Activated CD4-positive, alpha-beta T cell treated with anti-CD3 and anti-CD28 coated beads, Interleukin-2, amount 50 U/mL, for 24 hours (primary cell): Measurements from ENCODE around the gene MLX.
A peak's percentile ranks its signal among the peaks of the same experiment; 100 is the strongest.

Source experiments
- DNase-seq, 2 donors: peaks; one replicate each; pipeline ENCODE4 v3.0.0-alpha.2; 2020; ENCODE audit warnings: low read depth in 1 of 2, low spot score in 1 of 2

MLX gene

DNA sequence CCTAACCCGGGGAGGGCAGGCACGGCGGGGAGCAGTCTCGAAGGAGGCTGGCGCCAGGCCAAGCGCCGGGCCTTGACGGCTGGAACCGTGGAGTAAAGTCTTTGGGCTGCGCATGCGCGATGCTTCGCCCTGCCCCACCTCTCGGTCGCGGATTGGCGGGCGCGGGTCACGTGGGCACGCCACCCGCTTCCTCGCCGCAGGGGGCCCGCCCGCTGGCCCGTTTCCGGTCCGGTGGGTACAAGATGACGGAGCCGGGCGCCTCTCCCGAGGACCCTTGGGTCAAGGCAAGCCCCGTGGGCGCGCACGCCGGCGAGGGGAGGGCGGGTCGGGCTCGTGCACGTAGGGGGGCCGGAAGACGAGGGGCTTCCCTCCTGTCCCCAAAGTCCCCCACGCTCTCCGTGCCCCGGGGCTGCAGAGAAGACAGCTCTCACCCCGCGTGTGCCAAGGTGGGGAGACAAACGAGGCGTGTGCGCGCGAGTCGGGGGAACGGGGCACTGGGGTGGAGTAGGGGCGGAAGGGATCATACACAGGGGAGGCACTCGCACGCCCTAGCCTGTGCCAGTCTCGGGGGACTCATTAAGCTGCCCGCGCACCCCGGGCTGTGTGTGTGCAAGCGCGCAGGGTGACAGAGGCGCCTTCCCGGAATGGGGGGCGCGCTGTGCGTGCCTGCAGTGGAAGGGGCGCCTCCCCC is at the start of gene MLX:
TSS of gene MLX (plus strand) at position 218 of the 691 bp plus-strand sequence. CDS start at position 243, 25 bp downstream.
- DNase-seq, result peak; percentile 78 to 86

- DNase-seq, result peak; percentile 72 to 76
These were observed 49.4 kb upstream of the MLX start for GRCh38 chr17:42517516-42517915.

DNA sequence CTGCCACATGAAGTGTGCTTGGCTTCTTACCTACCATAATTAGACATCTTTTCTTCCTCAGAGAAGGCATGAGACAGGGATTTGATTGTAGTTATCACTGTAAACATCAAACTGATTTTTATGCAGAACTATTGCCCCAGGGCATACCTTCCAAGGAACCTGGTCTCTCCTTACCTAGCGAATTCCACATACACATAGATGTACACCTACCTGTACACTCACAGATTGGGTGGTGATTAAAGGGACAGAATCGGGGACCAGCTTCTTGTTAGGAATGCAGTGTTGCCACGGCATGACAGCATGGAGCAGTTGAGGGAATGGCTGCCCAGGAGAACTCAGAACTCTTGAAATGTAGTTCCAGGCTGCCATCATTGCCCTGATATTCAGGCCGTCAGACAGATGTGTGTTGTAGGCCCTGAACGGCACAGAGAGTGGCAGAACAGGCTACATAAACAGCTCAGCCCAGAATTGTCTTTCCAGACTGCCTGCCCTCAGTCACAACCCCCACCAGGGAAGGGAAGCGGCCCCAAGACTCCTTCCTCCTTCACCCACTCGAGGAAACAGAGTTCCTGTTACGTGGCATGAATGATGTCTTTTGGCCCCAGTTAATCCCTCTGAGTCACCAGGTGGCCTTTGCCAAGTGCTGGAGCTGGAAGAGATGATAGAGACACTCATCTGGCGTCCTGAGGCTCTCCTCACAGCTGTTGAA is 48.7 kb upstream of the MLX start:
- DNase-seq, result no peak

- DNase-seq, result no peak
These were observed 48.0 kb upstream of the MLX start for GRCh38 chr17:42518755-42519545.

GRCh38 chr17:42519546-42520491 is 47.1 kb upstream of the MLX start:
- no peak for DNase-seq

GRCh38 chr17:42520540-42520951 is 46.4 kb upstream of the MLX start:
- DNase-seq, result no peak

GRCh38 chr17:42521036-42521435 is 45.9 kb upstream of the MLX start:
- DNase-seq, result no peak

GRCh38 chr17:42521666-42522262 is 45.1 kb upstream of the MLX start:
- DNase-seq, result no peak

DNA sequence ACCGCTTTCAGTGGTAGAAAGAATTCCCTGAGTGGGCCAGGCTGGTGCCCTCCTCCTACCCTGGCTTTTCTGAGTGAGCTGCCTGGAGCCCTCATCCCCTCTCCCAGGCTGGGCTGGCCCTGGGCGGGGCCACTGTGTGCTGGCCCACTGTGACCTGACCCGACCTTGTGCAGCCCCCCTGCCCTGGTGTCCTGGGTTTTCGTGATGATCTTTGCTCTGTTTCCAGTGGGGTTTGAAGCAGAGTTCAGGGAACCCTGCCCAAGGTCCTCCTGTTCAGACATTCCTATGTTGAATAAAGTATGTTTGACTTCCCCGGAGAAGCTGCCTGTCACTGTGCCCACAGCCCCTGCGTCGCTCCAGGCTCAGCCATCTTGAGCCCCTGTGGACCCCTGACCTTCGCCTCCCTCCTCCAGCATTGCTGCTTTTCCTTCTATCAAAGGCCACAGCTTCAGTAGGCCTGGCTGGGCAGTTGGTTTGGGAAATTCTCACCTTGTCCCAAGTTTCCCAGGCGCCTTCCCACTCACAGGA is 44.6 kb upstream of the MLX start:
- DNase-seq, result no peak

DNA sequence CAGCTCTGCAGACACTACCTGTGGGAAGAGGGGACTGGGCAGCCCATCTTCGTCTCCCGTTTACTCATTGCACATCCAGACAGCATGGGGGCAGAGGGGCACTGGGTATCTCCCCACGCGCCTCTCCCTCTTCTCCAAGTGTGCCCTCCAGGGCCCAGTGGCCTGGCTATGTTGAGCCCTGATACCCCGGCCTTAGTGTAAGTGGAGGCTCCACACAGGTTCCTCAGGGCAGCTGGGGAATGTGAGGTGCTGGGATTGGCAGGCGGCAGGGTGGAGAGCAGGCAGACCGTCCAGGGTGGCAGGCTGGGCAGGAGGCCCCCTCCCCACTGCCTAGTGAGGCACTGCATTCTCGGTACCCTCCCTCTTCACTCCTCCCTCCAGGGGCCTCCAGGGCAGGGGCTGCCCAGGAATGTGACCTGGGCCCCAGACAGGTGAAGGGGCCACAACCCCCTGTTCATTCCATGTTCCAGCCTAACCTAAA is 44.1 kb upstream of the MLX start:
- DNase-seq, result no peak

DNA sequence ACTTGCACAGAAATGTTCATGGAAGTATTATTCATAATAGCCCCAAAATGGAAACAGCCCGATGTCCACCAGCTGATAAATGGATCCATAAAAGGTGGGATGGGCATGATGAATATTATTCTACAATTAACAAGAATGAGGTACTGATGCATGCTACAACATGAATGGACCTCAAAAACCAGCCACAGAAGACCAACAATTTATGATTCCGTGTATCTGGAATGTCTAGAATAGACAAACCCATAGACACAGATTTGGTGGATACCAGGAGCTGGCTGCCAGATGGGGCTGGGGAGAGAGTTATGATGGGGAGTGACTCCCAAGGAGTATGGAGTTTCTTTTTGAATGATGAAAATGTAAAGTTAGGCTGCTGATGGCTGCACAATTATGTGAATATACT is 41.7 kb upstream of the MLX start:
- no peak for DNase-seq

DNA sequence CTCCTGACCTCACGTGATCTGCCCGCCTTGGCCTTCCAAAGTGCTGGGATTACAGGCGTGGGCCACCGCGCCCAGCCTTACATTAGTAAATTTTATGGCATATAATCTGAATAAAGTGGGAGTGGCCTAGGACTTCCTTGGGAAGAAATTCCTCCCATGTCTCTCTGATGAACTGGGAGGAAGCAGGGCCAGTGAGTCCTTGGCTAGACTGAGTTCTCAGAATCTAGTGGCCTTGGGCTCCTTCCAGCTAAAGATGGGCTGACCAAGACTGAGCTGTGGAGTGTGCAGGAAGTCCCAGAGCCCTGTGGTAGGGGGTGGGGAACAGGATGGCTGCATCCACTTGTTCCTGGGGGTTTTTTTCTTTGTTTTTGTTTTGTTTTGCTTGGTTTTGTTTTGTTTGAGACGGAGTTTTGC is 40.9 kb upstream of the MLX start:
- DNase-seq, result no peak

DNA sequence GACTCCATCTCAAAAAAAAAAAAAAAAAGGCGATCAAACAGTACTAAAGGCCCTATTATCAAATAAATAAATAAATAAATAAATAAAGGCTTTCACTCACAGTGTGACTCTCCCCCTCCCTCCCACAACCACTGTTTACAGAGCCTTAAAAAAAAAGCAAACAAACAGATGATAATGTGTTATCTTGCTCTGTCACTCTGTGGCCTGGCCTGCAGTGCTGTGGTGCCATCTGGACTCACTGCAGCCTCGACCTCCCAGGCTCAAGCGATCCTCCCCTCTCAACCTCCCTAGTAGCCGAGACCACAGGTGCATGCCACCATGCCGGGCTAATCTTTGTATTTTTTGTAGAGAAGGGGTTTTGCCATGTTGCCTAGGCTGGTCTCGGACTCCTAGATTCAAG is 39.0 kb upstream of the MLX start:
- no peak for DNase-seq

- no peak for DNase-seq
These were observed 37.8 kb upstream of the MLX start for GRCh38 chr17:42529061-42529460.

GRCh38 chr17:42530952-42531454 is 35.9 kb upstream of the MLX start:
- DNase-seq, result no peak

DNA sequence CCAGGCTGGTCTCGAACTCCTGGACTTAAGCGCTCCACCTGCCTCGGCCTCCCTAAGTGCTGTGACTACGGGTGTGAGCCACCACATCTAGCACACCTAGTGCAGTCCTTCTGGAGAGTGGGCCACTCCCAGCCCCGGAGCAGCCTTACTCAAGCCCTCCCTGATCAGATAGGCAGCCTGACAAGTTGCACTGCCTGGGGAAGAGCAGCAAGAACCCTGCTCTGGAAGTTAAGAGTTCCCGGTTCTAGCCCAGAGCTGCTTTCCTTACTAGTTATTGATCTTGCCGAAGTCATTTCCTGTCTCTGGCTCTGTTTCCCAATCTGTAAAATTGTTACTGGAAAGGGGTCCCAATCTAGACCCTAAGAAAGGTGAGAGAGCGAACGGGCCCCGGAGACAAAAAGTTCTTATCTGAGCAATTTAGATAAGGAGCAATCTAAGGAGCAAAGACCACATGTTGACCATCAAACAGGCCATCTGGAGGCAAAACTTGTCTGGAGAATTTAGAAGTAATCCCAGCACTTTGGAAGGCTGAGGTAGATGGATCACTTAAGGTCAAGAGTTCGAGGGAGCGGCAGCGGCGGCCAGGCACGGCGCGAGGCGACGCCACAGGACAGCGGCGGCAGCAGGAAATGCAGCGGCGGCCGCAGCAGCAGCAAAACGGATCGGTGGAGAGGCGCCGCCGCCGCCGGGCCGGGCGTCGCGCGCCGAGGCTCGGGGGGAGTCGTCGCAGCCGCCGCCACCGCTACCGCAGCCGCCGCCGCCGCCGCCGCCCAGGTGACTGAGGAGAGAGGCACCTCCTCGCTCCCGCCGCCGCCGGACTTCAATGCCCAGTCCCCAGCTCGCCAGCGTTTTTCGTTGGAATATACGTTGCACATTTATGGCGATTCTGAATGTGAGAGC is 35.2 kb upstream of the MLX start:
- no peak for DNase-seq

- no peak for DNase-seq
These were observed 31.5 kb upstream of the MLX start for GRCh38 chr17:42535155-42536047.

DNA sequence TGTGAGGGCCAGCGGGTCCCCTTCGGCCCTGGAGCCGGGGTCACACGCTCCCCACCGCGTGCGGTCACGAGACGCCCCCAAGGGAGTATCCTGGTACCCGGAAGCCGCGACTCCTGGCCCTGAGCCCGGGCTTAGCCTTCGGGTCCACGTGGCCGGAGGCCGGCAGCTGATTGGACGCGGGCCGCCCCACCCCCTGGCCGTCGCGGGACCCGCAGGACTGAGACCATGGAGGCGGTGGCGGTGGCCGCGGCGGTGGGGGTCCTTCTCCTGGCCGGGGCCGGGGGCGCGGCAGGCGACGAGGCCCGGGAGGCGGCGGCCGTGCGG is 30.9 kb upstream of the MLX start, which contains the start of gene NAGLU:
TSS of gene NAGLU (plus strand) at position 194 of the 324 bp plus-strand sequence. CDS start at position 226, 32 bp downstream.
- DNase-seq, result peak; percentile 69 to 70
